PC-9 (cell line): ENCODE results near the gene PTPRD.

Source experiments
- CTCF ChIP-seq: fragments of 200-600 bp; sonication (generic); conservative IDR thresholded peaks from 2 replicates; pipeline ENCODE4 v1.6.1; 2017; ENCODE audit warnings: mixed run types, antibody characterized with exemption, mild to moderate bottlenecking, moderate library complexity
- EZH2 ChIP-seq: fragments of 200-600 bp; sonication (generic); IDR thresholded peaks from 2 replicates; pipeline ENCODE4 v1.8.0; 2017; ENCODE audit warnings: antibody characterized with exemption, low read depth

- TF ChIP-seq CTCF (no peak), EZH2 (no peak)
Observed at GRCh38 chr9:10443868-10444204, 169.0 kb downstream of the PTPRD start.
